ENCODE measurements around the gene B3GAT3.
"Not testable (repeated sequence)": the region's sequence is repeated elsewhere in the genome, so short reads cannot be mapped to it uniquely, and the experiment has no call there.

GRCh38 chr11:62616957-62617356 is 4.8 kb downstream of the B3GAT3 start:
- TF ChIP-seq CTCF, POLR2A (IDR thresholded peaks at IDR 0.05): not testable (repeated sequence)
